Mesodermal cell (in vitro differentiated cells): ENCODE data around the gene PRXL2C.
A peak's percentile ranks its signal among the peaks of the same experiment; 100 is the strongest.
"Not testable (repeated sequence)": the region's sequence is repeated elsewhere in the genome, so short reads cannot be mapped to it uniquely, and the experiment has no call there.

Experiments used
- H3K27ac ChIP-seq: 2 replicates; pipeline ENCODE4 v1.7.0; 2013; ENCODE audit warnings: mild to moderate bottlenecking, low read depth, low read length, moderate library complexity; ENCODE audit not compliant: severe bottlenecking
- H3K36me3 ChIP-seq: 2 replicates; pipeline ENCODE4 v1.7.1; 2013; ENCODE audit warnings: mild to moderate bottlenecking, low read length, moderate library complexity; ENCODE audit not compliant: control insufficient read depth, insufficient read depth
- H3K4me1 ChIP-seq: one replicate; pipeline ENCODE4 v1.7.1; 2013; ENCODE audit warnings: mild to moderate bottlenecking, low read length; ENCODE audit not compliant: insufficient read depth, control insufficient read depth, poor library complexity, severe bottlenecking
- H3K4me3 ChIP-seq: 2 replicates; pipeline ENCODE4 v1.7.0; 2013; ENCODE audit warnings: low read length, control low read depth, mild to moderate bottlenecking; ENCODE audit not compliant: insufficient read depth, poor library complexity, severe bottlenecking; ENCODE audit errors: extremely low read depth
- H3K9me3 ChIP-seq: 2 replicates; pipeline ENCODE4 v1.7.1; 2013; ENCODE audit warnings: mild to moderate bottlenecking, low read length, moderate library complexity; ENCODE audit not compliant: control insufficient read depth
- WGBS, 2 experiments: methylation state at CpG; one replicate each; pipeline ENCODE4 v1.1.5; 2013; ENCODE audit warnings: missing lambda C conversion rate in 2 of 2; ENCODE audit not compliant: insufficient coverage in 2 of 2; 5-methylcytosine and 5-hydroxymethylcytosine counted together

Gene PRXL2C

DNA sequence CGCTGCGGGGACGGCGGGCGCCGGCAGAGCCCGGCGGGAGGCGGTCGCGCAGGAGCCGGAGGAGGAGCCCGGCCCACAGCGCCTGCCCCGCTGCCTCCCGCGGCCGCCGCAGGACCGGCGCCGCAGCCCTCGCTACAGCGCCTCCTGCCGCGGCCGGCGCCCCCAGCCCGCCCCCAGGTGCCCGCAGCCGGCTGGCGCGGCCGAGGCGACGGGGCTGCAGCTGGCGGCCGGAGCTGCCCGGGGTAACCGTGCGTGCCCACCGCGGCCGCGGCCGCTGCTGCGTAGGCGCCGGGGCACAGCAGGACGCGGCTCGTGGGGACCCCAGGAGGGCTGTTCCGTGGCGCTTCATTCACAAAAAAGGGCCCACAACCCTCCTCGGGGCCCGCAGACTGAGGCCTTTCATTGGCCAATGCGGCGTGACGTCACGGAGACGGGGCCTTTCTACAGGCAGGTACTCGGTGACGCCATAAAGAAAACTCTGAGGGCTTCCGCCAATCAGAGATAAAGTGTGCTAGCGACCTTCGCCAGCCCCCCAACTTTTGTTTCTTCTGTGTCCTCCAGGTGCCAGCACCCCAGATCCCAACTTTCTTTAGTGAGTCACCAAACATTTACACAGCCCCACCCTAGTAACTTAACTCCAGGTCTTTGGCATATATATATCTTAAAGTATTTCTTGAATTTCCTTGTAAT, 35.5 kb downstream of the PRXL2C start, which contains the start of gene CDC14B:
TSS of gene CDC14B (minus strand) at position 353 of the 690 bp plus-strand sequence. CDS start 465 bp downstream, outside the sequence.
- 1 to 2% methylated on average over 28 to 37 of the region's 66 CpGs for WGBS, 2 experiments
- H3K4me3 ChIP-seq = peak within 1 kb of the TSS; percentile 78
- H3K4me1 ChIP-seq = peaks cover 11% of the 10 kb centered on the region
- H3K9me3 ChIP-seq = no peaks in the 10 kb centered on the region
- H3K36me3 ChIP-seq = no peaks in the 10 kb centered on the region
- peak within 1 kb of the TSS; percentile 76 for H3K27ac ChIP-seq

DNA sequence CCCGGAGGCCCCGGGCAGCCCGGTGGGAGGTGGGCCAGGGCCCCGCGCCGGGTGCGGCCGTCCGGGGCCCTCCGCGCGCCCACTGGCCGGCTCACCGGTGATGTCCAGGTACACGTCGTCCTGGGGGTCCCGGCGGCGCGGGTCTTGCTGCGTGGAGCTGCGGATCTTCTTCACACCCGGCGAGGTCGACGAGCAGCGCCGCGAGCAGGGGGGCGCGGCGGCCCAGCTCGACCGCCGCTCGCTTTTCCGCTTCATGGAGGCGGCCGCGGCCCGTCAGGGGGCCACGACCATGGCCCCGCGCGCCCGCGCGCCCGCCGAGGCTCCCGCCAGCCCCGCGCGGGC, 36.0 kb downstream of the PRXL2C start:
- Histone ChIP-seq H3K4me3 (peak overlapping the region; percentile 78), H3K4me1 (peaks cover 11% of the 10 kb centered on the region), H3K9me3 (no peaks in the 10 kb centered on the region), H3K27ac (peak overlapping the region; percentile 43), H3K36me3 (no peaks in the 10 kb centered on the region)
- WGBS, 2 experiments = 0% methylated on average over 38 to 39 of the region's 54 CpGs

DNA sequence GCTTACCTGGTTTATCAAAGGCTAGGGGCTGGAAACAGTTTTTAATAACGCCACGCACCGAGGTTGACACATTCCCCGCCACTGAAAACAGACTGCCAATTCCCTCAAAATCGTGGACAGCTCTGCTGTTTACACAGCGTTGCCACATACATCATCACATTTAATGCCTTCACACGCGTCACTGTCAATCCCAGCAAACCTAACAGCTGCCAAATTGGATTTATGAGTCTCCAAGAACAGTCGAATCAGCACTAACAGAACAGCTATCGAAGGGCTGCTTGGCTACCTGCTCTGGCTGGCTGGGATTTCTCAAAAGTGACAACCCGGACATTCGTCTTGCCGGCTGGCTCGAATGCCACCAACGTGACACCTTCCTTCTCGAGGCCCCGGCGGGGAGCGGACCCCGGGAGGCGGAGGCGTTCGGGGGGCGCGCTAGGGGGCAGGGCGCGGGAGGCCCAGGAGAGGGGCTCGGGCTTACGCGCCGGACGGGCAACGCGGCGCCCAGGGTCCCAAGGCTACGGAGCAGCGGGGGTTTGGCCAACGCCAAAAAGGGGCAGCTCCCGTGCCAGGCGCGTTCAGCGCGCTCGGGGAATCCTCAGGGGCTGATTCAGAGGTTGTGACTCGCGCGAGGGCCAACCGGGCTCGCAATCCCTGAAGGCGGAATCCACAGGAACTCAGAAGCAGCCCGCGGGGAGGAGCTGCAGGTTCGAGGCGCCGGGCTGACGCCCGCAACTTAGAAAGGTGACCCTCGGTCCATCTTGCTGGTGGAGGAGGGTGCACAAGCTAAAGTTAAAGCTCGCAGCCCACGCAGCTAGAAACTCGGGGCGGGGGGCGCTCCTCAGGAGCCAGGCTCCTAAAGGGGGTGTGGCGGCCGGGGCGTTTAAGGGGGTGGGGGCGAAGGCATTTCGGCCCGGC, 36.7 kb downstream of the PRXL2C start:
- H3K36me3 ChIP-seq = no peaks in the 10 kb centered on the region
- no peaks in the 10 kb centered on the region for H3K9me3 ChIP-seq
- WGBS, 2 experiments = 3 to 4% methylated on average over 57 to 64 of the region's 69 CpGs
- H3K4me3 ChIP-seq = peak overlapping the region; percentile 78
- H3K27ac ChIP-seq = peak overlapping the region; percentile 43
- H3K4me1 ChIP-seq = peaks cover 11% of the 10 kb centered on the region

DNA sequence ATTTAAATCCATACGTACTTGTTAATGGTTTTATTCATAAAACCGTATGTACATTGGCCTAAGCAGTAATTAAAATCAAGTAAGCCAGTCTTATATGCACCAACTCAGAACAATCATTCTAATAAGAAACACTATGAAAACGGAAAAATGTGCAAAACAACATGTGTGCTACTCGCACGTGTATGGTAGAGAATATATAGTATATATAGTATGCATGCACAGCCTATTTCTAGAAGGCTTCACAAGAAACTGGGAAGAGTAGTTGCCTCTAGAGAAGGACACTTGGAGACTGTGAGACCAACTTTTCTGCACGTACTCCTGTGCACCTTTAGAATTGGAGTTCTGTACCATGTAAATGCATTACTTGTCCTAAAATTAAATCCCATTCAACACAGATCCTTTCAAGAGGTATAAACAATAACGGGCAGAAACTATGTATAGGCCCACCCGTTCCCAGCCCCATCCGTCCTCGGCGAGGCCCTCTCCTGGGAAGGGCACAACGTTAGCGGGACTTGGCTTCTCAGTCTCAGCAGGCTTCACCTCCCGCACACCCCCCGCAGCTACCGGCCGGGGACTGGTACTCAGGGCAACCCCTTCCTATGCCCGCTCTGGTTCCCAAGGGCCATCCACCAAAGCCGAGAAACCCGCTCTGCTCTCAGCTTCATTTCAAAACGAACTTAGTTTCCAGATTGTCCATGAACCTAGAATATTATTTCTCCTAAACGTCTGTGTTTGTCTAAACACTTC, 37.5 kb downstream of the PRXL2C start:
- peak overlapping the region; percentile 78 for H3K4me3 ChIP-seq
- H3K36me3 ChIP-seq = no peaks in the 10 kb centered on the region
- H3K9me3 ChIP-seq = no peaks in the 10 kb centered on the region
- H3K4me1 ChIP-seq = peaks cover 13% of the 10 kb centered on the region
- 17 to 31% methylated on average over 9 to 16 of the region's 22 CpGs for WGBS, 2 experiments
- no peak overlapping the region for H3K27ac ChIP-seq

DNA sequence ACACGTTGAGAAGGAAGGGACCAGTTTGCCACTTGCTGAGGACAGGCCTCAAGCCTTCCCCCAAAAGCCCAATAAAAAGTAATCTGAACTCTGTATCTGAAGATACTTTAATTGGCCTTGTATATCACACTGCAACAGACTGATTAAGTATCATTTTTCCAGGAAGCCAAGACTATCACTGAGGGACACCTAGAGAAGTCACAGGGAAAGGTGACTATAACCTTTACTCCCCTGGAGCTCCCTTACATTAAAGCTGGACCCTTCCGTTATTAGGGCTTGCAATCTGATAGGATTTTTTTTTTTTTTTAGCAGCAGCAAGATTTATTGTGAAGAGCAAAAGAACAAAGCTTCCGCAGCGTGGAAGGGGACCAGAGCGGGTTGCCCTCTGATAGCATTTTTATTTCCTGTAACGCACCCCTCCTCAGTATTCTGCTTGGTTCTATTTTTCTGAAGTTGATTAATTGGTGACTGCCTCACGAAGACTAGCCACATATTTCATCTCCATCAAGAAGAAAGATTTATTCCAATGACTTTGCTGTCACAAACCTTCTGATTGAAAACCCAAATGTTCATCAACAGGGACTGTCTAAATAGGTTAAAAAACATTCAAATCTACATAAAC, 38.2 kb downstream of the PRXL2C start:
- Histone ChIP-seq H3K4me3 (no peak overlapping the region), H3K27ac (no peak overlapping the region), H3K9me3 (no peaks in the 10 kb centered on the region), H3K4me1 (peaks cover 19% of the 10 kb centered on the region), H3K36me3 (no peaks in the 10 kb centered on the region)
- 60 to 80% methylated on average over 1 to 2 of the region's 7 CpGs for WGBS, 2 experiments

DNA sequence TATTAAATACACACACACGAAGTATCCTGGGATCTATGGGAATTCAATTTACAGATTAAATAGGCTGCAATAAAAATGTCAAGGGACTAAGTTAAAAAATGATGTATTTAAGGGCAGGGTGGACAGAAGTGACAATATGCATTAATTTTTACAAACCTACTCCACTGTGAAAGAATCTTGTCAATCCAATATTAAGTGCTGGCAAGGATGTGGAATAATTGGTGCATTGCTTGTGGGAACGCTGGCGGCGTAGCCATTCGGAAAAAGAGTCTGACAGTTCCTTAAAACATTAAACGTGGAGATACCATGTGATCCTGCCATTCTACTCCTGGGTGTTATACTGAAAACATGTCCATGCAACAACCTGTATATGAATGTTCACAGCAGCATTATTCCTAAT, 39.7 kb downstream of the PRXL2C start:
- Histone ChIP-seq H3K27ac (no peak overlapping the region), H3K36me3 (no peaks in the 10 kb centered on the region), H3K9me3 (no peaks in the 10 kb centered on the region), H3K4me3 (no peak overlapping the region), H3K4me1 (peaks cover 12% of the 10 kb centered on the region)
- WGBS, 2 experiments = 92 to 95% methylated on average over 5 of the region's 6 CpGs

DNA sequence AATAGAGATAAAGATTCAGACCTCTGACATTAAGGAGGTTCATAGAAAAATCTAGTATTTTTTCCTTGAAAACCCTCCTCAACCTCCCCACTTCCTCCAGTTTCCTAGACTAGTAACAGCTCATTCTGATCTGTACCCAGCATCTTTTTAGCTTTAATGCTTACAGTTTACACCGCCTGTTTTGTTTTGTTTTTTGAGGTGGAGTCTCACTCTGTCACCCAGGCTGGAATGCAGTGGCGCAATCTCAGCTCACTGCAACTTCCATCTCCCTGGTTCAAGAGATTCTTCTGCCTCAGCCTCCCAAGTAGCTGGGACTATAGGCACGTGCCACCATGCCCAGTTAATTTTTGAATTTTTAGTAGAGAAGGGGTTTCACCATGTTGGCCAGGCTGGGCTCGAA, 40.5 kb downstream of the PRXL2C start:
- not testable (repeated sequence) for H3K27ac ChIP-seq, H3K4me3 ChIP-seq, H3K36me3 ChIP-seq, H3K9me3 ChIP-seq
- WGBS, 2 experiments = 90 to 95% methylated on average over 2 to 4 of the region's 4 CpGs
- H3K4me1 ChIP-seq = peaks cover 11% of the 10 kb centered on the region

DNA sequence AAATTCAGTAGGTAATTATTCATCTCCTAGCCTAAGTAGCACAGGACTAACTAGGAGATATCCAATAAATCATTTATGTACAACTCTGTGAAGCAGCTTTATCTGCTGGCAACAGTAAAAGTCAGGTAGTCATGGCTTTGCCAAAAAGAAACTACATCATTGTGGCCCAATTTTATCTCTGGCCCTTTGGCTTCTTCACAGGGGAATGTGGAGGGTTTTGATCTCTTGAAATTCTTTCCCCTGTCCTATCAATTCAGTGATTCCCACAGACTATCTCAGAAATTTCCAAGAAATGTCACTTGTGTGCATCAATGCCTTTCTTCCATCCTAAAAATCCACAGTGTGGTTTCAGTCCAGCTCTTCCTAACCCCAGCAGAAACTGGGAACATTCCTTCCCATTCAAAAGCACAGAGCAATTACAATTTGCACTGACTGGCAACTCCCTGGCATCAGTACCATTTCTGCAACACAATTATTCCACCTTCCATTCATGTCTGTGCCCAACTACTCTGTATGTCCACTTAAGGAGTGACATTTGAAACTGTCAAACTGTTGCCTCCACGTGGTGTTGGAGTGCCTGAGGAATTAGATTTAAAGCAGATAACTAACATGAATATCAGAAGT, 42.0 kb downstream of the PRXL2C start:
- Histone ChIP-seq H3K4me3 (no peak overlapping the region), H3K4me1 (peaks cover 11% of the 10 kb centered on the region)
- WGBS, 2 experiments = no CpG with 5 or more reads among the region's 1 CpG

DNA sequence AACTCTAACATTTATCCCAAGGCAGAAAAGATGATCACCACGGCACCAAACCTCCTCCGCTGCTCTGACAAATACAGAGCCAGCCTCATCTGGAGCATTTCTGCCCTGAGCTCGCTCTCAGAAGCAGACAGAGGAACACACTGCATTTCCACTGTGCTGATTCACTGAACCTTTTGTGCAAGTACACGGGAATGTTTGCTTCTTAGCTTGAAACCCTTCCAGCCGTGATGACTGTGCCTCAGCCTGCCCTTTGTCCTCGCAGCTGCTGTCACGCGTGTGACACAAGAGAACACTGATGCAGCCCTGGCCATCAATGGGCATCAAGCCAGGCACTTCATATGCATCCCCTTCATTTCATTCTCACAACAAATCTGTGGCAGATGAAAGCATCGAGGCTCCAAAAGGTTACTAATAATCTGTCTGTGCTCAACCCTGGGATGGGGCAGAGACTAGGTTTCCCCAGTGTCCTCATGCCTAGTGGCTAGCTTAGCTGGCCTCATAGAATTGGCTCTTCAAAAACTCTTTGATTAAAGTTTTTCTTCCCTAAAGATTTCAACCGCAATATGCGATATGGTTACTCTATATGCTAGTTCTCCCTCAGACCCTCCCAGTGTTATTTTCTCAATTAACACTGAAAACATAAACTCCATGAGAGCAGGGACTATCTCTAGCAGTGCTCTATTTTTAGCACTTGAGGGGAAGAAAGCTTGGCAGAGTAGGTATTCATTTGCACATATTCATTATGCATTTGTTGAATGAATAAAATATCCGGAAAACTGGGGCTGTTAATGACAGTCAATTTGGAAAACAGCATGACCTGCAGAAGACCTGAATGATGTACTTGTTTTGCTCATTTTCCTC, 42.8 kb downstream of the PRXL2C start:
- Histone ChIP-seq H3K4me1 (peaks cover 8% of the 10 kb centered on the region), H3K9me3 (no peaks in the 10 kb centered on the region), H3K27ac (peak overlapping the region; percentile 73), H3K4me3 (no peak overlapping the region), H3K36me3 (no peaks in the 10 kb centered on the region)
- WGBS, 2 experiments = 55% methylated on average over 10 to 11 of the region's 12 CpGs

More for the DNA sequence above, 42.0 kb downstream of the PRXL2C start:
- no peaks in the 10 kb centered on the region for H3K36me3 ChIP-seq
- no peaks in the 10 kb centered on the region for H3K9me3 ChIP-seq
- H3K27ac ChIP-seq = peak overlapping the region; percentile 73
